Right lobe of liver (tissue), 4 donors: ENCODE data around the gene SLC6A19.

Experiments used
- POLR2A ChIP-seq: fragments of 450-650 bp; IDR thresholded peaks from one replicate; pipeline ENCODE4 v1.6.1; 2017; ENCODE audit warnings: antibody characterized with exemption, mild to moderate bottlenecking
- TF ChIP-seq, protein P1 (sequence below), 4 donors: fragments of 200-600 bp in 3 of 4; fragments of 450-650 bp in 1 of 4; IDR thresholded peaks; one replicate each; pipeline versions ENCODE4 v1.5.1 to v1.8.0; 2016 to 2022; ENCODE audit warnings: antibody characterized with exemption in 4 of 4, mild to moderate bottlenecking in 2 of 4
- donor health status: DM: no; HTN: no; CAD: no.
- donor health status: DM: no; HTN: no; CAD: no.
- donor health status: DM: no; HTN: yes; CAD: no.

DNA sequence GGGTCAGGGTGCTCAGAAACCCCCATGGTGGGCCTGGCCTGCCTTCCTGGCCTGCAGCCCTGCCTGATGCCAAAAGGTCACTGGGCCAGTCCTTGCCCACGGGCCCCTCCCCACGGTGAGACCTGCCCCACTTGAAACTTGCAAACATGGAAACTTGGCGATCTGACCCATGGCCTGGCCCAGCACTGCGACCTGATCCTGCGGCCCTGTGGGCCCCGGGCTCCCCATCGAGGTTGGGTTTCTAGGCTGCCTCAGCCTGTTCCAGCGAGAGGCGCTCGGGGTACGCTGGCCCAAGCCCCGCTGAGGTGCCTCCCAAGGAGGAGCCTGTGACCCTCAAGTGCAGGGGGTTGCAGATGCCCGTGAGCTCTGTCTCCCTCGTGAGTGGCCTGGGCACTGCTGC, 37.5 kb upstream of the SLC6A19 start:
- no peak for TF ChIP-seq POLR2A
- TF ChIP-seq, protein P1, sequence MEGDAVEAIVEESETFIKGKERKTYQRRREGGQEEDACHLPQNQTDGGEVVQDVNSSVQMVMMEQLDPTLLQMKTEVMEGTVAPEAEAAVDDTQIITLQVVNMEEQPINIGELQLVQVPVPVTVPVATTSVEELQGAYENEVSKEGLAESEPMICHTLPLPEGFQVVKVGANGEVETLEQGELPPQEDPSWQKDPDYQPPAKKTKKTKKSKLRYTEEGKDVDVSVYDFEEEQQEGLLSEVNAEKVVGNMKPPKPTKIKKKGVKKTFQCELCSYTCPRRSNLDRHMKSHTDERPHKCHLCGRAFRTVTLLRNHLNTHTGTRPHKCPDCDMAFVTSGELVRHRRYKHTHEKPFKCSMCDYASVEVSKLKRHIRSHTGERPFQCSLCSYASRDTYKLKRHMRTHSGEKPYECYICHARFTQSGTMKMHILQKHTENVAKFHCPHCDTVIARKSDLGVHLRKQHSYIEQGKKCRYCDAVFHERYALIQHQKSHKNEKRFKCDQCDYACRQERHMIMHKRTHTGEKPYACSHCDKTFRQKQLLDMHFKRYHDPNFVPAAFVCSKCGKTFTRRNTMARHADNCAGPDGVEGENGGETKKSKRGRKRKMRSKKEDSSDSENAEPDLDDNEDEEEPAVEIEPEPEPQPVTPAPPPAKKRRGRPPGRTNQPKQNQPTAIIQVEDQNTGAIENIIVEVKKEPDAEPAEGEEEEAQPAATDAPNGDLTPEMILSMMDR (IDR thresholded peaks at IDR 0.05), result no peak
